Measurements from ENCODE around the gene GALNTL6.

Gene GALNTL6

DNA sequence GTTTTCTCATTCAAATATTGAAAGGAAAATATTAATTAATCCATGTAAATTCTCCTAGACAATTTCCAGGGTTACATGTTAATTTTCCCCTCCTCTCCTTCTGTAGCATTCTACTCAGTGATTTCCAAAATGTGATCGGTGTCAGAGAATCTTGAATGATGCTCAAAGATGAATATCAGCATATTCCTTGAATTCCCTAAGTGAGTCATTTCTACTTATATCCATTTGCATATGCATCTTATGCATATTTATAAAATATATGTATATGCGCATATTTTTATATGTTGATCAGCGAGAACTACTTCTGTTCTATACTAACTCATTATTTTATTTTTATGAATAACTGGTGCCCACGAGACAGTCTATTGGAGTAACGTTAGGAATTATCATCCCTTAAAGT is 33.9 kb upstream of the GALNTL6 start:
- Histone ChIP-seq H3K27me3 (ENCODE audit: low read length) (no peaks in the 10 kb centered on the region), H3K27ac (ENCODE audit: low read depth, low read length) (no peak overlapping the region), H3K9me2 (replicated peaks; ENCODE audit: insufficient read depth, low read length) (no peaks in the 10 kb centered on the region), H2AFZ (ENCODE audit: low read depth, low read length, severe bottlenecking) (no peak overlapping the region), H3K9me3 (ENCODE audit: insufficient read depth, low read length) (peaks cover 10% of the 10 kb centered on the region; the same call in 1 of the 2 replicates), H4K20me1 (ENCODE audit: low read depth, low read length) (no peaks in the 10 kb centered on the region), H3K4me3 (ENCODE audit: insufficient read depth, low read length, poor library complexity, severe bottlenecking) (no peak overlapping the region), H3K9ac (ENCODE audit: low read length) (no peak overlapping the region), H3K79me2 (ENCODE audit: insufficient read depth, low read length) (no peaks in the 10 kb centered on the region), H3F3A (ENCODE audit: insufficient read depth) (no peaks in the 10 kb centered on the region), H3K36me3 (ENCODE audit: low read length) (no peaks in the 10 kb centered on the region), H3K4me2 (ENCODE audit: low read depth, low read length, poor library complexity, severe bottlenecking) (no peak overlapping the region)
- TF ChIP-seq CTCF (IDR thresholded peaks at IDR 0.05; ENCODE audit: insufficient read depth, low read length, poor library complexity, severe bottlenecking) (no peak), EZH2phosphoT487 (conservative IDR thresholded peaks at IDR 0.05; ENCODE audit: low read length) (no peak)

GRCh38 chr4:171785388-171785787 is 27.8 kb upstream of the GALNTL6 start:
- no peaks in the 10 kb centered on the region for H3F3A ChIP-seq (ENCODE audit: insufficient read depth)
- no peaks in the 10 kb centered on the region for H3K36me3 ChIP-seq (ENCODE audit: low read length)
- H4K20me1 ChIP-seq (ENCODE audit: low read depth, low read length), result no peaks in the 10 kb centered on the region
- peaks cover 10% of the 10 kb centered on the region; the same call in 1 of the 2 replicates for H3K9me3 ChIP-seq (ENCODE audit: insufficient read depth, low read length)
- H3K9ac ChIP-seq (ENCODE audit: low read length), result no peak overlapping the region
- TF ChIP-seq CTCF (IDR thresholded peaks at IDR 0.05; ENCODE audit: insufficient read depth, low read length, poor library complexity, severe bottlenecking), result no peak
- no peak for TF ChIP-seq EZH2phosphoT487 (conservative IDR thresholded peaks at IDR 0.05; ENCODE audit: low read length)
- no peak overlapping the region for H3K4me2 ChIP-seq (ENCODE audit: low read depth, low read length, poor library complexity, severe bottlenecking)
- no peaks in the 10 kb centered on the region for H3K79me2 ChIP-seq (ENCODE audit: insufficient read depth, low read length)
- H3K27me3 ChIP-seq (ENCODE audit: low read length), result no peaks in the 10 kb centered on the region
- no peaks in the 10 kb centered on the region for H3K9me2 ChIP-seq (replicated peaks; ENCODE audit: insufficient read depth, low read length)
- H3K4me3 ChIP-seq (ENCODE audit: insufficient read depth, low read length, poor library complexity, severe bottlenecking), result no peak overlapping the region
- H2AFZ ChIP-seq (ENCODE audit: low read depth, low read length, severe bottlenecking), result no peak overlapping the region
- H3K27ac ChIP-seq (ENCODE audit: low read depth, low read length), result no peak overlapping the region

DNA sequence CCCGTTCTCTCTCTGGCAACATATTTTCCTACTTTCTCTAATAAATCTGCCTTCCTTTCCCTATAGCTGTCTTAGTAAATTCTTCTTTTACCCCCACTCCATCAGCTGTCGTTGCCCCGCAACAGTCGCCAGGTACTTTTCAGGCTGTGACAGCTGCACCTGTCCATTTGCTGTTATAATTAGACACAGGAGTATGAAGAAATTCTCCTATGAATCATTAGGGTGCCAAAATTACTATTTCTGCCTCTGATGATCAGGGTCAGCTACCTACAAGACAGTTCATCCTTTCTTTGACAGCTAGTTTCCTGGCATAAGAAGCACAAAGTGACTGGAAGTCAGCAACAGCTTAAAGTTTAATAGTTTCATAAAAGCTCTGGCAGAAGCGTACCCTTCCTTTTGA is 19.5 kb upstream of the GALNTL6 start:
- Histone ChIP-seq H2AFZ (ENCODE audit: low read depth, low read length, severe bottlenecking) (no peak overlapping the region), H3F3A (ENCODE audit: insufficient read depth) (no peaks in the 10 kb centered on the region), H3K4me3 (ENCODE audit: insufficient read depth, low read length, poor library complexity, severe bottlenecking) (no peak overlapping the region), H3K27me3 (ENCODE audit: low read length) (no peaks in the 10 kb centered on the region), H3K27ac (ENCODE audit: low read depth, low read length) (no peak overlapping the region), H3K9ac (ENCODE audit: low read length) (no peak overlapping the region), H3K9me2 (replicated peaks; ENCODE audit: insufficient read depth, low read length) (no peaks in the 10 kb centered on the region), H3K9me3 (ENCODE audit: insufficient read depth, low read length) (no peaks in the 10 kb centered on the region), H4K20me1 (ENCODE audit: low read depth, low read length) (no peaks in the 10 kb centered on the region), H3K79me2 (ENCODE audit: insufficient read depth, low read length) (no peaks in the 10 kb centered on the region), H3K36me3 (ENCODE audit: low read length) (no peaks in the 10 kb centered on the region), H3K4me2 (ENCODE audit: low read depth, low read length, poor library complexity, severe bottlenecking) (no peak overlapping the region)
- TF ChIP-seq EZH2phosphoT487 (conservative IDR thresholded peaks at IDR 0.05; ENCODE audit: low read length), result no peak
- TF ChIP-seq CTCF (IDR thresholded peaks at IDR 0.05; ENCODE audit: insufficient read depth, low read length, poor library complexity, severe bottlenecking), result no peak
